Calu3 (cell line): ENCODE data around the gene GMFB. TPM values are rescaled to one million over a fixed set of nuclear protein-coding genes. Genes with fewer than 3 reads are reported as not detected.
"Not testable (repeated sequence)": the region's sequence is repeated elsewhere in the genome, so short reads cannot be mapped to it uniquely, and the experiment has no call there.

Experiments
- BruUV-seq: library from RNA; stranded (reverse); fragments of 400-500 nt; replicated peaks from 2 replicates; lab custom pipeline; 2021; lab: Mats Ljungman, UMichigan
- CTCF ChIA-PET: fragments of 300-600 bp; sonication (Branson Sonifier 250); formaldehyde crosslinking; loops from one replicate; lab custom pipeline; 2022; ENCODE audit warnings: antibody characterized with exemption; lab: Charles Lee
- DNase-seq: peaks from one replicate; pipeline ENCODE4 v3.0.0; 2022
- H3K27ac Mint-ChIP-seq: one replicate; pipeline ENCODE4 v1.8.0; 2022; ENCODE audit warnings: mixed read lengths; ENCODE audit not compliant: unreplicated experiment
- H3K27me3 Mint-ChIP-seq: one replicate; pipeline ENCODE4 v1.8.0; 2022; ENCODE audit warnings: mixed read lengths; ENCODE audit not compliant: unreplicated experiment
- H3K36me3 Mint-ChIP-seq: one replicate; pipeline ENCODE4 v1.8.0; 2022; ENCODE audit warnings: mild to moderate bottlenecking, moderate library complexity, mixed read lengths; ENCODE audit not compliant: insufficient read depth, unreplicated experiment
- H3K4me1 Mint-ChIP-seq: one replicate; pipeline ENCODE4 v1.8.0; 2022; ENCODE audit warnings: mild to moderate bottlenecking, low read depth, mixed read lengths; ENCODE audit not compliant: unreplicated experiment
- H3K4me3 Mint-ChIP-seq: one replicate; pipeline ENCODE4 v1.8.0; 2022; ENCODE audit warnings: mild to moderate bottlenecking, low read depth, moderate library complexity, mixed read lengths; ENCODE audit not compliant: unreplicated experiment
- H3K9me3 Mint-ChIP-seq: one replicate; pipeline ENCODE4 v1.8.0; 2022; ENCODE audit warnings: low read depth, mixed read lengths; ENCODE audit not compliant: unreplicated experiment
- intact Hi-C: fragments of 100-400 bp; cut with micrococcal nuclease; formaldehyde crosslinking; loops from one replicate; pipeline ENCODE4 v1.10.0; 2022; ENCODE audit not compliant: unreplicated experiment
- total RNA-seq: library from RNA; stranded (reverse); gene quantifications from 2 replicates; pipeline ENCODE4 v1.2.3, GENCODE V29; 2022
- TF ChIP-seq, protein P1 (sequence below): fragments of 200-600 bp; IDR thresholded peaks from one replicate; pipeline ENCODE4 v1.8.0; 2022; ENCODE audit warnings: antibody characterized with exemption; ENCODE audit not compliant: unreplicated experiment

GMFB gene
- total RNA-seq, 1 experiment from 2014 or later = 39.2 TPM

DNA sequence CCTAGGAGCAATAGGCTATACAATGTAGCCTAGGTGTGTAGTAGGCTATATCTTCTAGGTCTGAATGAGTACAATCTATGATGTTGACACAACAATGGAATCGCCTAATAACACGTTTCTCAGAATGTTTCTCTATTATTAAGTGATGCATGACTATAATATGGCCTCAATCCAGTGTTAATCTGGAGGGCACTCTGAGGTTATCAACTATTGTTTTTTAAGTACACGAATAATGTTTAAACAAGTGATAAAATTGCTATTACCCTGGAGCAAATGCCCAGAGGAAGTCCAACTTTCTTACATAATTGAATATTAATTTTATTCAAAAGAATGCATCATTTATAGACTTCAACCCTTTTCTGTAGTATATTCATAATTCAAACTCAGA lies 31.2 kb downstream of the GMFB start:
- H3K27ac Mint-ChIP-seq = no peak overlapping the region
- no peaks in the 10 kb centered on the region for H3K36me3 Mint-ChIP-seq
- intact Hi-C loops = no loop called here
- H3K4me3 Mint-ChIP-seq = no peak overlapping the region
- TF ChIP-seq, protein P1, sequence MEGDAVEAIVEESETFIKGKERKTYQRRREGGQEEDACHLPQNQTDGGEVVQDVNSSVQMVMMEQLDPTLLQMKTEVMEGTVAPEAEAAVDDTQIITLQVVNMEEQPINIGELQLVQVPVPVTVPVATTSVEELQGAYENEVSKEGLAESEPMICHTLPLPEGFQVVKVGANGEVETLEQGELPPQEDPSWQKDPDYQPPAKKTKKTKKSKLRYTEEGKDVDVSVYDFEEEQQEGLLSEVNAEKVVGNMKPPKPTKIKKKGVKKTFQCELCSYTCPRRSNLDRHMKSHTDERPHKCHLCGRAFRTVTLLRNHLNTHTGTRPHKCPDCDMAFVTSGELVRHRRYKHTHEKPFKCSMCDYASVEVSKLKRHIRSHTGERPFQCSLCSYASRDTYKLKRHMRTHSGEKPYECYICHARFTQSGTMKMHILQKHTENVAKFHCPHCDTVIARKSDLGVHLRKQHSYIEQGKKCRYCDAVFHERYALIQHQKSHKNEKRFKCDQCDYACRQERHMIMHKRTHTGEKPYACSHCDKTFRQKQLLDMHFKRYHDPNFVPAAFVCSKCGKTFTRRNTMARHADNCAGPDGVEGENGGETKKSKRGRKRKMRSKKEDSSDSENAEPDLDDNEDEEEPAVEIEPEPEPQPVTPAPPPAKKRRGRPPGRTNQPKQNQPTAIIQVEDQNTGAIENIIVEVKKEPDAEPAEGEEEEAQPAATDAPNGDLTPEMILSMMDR = no peak
- no peaks in the 10 kb centered on the region for H3K9me3 Mint-ChIP-seq
- no TSS peak for BruUV-seq
- no peak for DNase-seq
- no peaks in the 10 kb centered on the region for H3K4me1 Mint-ChIP-seq
- H3K27me3 Mint-ChIP-seq = peaks cover 4% of the 10 kb centered on the region
- CTCF ChIA-PET = no interaction called here

DNA sequence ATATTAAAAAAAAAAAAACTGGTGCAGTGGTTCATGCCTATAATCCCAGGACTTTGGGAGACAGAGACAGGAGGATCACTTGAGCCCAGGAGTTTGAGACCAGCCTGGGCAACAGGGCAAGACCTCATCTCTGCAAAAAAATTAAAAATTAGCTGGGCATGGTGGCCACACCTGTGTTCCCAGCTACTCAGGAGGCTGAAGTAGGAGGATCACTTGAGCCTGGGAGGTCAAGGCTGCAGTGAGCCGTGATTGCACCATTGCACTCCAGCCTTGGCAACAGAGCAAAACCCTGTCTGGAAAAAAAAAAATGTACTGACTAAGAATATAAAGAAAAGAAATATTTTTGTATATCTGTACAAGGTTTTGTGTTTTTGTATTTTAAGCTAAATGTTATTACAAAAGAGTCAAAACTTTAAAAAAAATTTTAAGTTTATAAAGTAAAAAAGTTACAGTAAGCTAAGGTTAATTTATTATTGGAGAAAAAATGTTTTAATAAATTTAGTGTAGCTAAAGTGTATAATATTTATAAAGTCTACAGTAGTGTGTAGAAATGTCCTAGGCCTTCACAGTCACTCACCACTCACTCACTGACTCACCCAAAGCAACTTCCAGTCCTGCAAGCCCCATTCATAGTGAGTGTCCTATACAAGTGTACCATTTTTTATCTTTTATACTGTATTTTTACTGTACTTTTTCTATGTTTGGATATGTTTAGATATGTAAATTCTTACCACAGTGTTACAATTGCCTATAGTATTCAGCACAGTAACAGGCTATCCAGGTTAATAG lies 31.8 kb downstream of the GMFB start:
- CTCF ChIA-PET, DNase-seq: not testable (repeated sequence)

DNA sequence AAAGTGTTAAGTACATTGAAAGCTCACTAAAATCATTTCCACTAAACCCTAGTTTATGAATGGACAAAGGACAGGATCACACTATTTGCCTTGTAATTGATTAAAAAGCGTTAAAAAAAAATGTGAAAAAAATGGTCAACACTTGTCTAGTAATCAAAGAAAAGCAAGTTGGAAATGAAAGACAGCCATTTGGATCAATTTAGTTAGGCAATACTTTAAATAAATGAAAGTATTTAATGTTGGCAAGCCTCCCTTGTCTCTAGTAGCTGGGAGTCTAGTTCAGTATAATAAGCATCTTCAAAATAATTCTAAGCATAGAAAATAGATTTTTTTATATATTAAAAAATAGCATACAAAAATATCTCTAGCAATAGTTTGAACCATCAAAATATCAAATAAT lies 33.4 kb downstream of the GMFB start:
- no TSS peak for BruUV-seq
- H3K4me3 Mint-ChIP-seq = no peak overlapping the region
- no peaks in the 10 kb centered on the region for H3K27me3 Mint-ChIP-seq
- H3K4me1 Mint-ChIP-seq = no peaks in the 10 kb centered on the region
- DNase-seq = no peak
- CTCF ChIA-PET = no interaction called here
- H3K9me3 Mint-ChIP-seq = no peaks in the 10 kb centered on the region
- intact Hi-C loops = no loop called here
- H3K27ac Mint-ChIP-seq = no peak overlapping the region
- H3K36me3 Mint-ChIP-seq = no peaks in the 10 kb centered on the region
- TF ChIP-seq, protein P1 = no peak

More for the DNA sequence above, 31.8 kb downstream of the GMFB start:
- H3K36me3 Mint-ChIP-seq, H3K4me3 Mint-ChIP-seq, H3K9me3 Mint-ChIP-seq, BruUV-seq, H3K27me3 Mint-ChIP-seq, H3K27ac Mint-ChIP-seq, intact Hi-C loops, H3K4me1 Mint-ChIP-seq: not testable (repeated sequence)

DNA sequence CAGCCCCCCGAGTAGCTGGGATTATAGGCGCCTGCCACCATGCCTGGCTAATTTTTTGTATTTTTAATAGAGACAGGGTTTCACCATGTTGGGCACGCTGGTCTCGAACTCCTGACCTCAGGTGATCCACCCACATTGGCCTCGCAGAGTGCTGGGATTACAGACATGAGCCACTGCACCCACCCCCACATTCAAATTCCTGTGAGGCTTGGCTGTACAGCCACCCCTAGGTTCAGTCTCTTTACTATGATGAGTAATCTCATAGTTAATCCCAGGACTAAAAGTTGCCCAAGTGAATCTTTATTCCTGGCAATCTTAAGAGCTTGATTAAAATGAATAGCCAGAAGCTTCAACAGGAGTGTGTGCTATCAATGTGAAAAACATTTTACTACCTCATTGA lies 34.8 kb downstream of the GMFB start:
- CTCF ChIA-PET, H3K27me3 Mint-ChIP-seq, BruUV-seq: not testable (repeated sequence)

DNA sequence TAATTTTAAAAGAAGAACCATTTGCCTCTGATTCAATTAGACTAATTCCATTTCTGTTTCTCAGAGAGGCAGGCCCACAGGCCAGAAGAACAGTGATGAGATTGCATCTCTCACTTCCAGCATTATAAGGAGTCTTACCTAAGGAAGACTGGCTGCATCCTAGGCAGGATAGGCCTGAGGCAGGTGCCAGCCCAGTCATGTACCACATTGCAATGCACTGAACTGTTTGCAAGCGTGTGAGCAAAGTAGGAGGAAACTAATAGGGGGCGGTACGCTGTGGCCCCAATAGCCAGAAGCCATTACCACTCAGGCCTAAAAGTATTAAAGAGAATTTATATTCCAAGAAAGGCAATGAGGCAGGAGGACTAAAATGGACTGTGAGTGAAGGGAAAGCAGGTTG lies 35.5 kb downstream of the GMFB start:
- CTCF ChIA-PET = no interaction called here
- Mint-ChIP-seq H3K27me3 (no peaks in the 10 kb centered on the region), H3K4me1 (no peaks in the 10 kb centered on the region), H3K36me3 (no peaks in the 10 kb centered on the region), H3K27ac (no peak overlapping the region), H3K9me3 (no peaks in the 10 kb centered on the region), H3K4me3 (no peak overlapping the region)
- TF ChIP-seq, protein P1 = no peak
- intact Hi-C loops = no loop called here
- BruUV-seq = no TSS peak
- no peak for DNase-seq

More for the DNA sequence above, 34.8 kb downstream of the GMFB start:
- H3K4me3 Mint-ChIP-seq, H3K9me3 Mint-ChIP-seq, intact Hi-C loops, H3K36me3 Mint-ChIP-seq, H3K27ac Mint-ChIP-seq, H3K4me1 Mint-ChIP-seq, DNase-seq: not testable (repeated sequence)
